GM18508 (cell line): ENCODE results near the gene STK36.

Experiments
- ATAC-seq: cut with Tn5 transposase; IDR thresholded peaks from one replicate; pipeline ENCODE4 v1.9.1; 2021; ENCODE audit warnings: moderate number of reproducible peaks; ENCODE audit not compliant: insufficient read depth, unreplicated experiment

The STK36 gene

DNA sequence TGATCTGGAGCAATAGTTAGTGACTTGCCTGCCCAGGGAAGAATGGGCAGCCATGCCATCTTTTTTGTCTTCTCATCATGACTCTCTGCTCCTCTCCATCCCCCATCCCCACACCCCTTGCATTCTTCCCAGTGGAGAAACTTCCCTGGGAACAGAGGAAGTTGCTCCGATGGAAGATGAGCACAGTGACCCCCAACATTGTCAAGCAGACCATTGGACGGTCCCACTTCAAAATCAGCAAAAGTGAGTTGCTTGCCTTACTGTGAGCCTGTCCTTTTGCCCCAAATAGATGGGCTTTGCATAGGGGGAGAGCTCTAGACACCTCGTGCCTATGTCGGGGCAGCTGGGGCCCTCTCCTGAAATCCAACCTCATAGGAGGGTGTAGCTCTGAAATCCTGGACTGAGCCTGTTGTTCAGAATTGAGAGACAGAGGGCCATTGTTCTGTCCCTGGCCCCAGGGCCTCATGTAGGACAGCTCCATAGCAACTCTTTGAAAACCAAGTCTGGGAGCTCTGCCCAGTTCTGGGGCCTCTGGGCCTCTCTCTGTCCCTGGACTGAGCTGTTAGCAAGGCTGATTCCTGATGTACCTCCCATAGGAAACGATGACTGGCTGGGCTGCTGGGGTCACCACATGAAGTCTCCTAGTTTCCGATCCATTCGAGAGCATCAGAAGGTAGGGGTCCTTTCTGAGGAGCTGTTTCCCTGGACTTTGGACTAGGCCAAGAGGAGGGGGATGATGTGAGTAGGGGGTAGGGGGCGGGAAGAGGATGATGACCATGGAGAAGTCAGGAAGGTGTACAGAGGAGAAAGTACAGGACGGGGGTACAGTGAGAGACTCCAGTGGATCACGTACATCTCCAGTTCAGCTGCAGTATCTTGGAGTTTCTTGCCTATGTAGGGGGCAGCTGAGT lies 73.9 kb downstream of the STK36 start:
- no peak for ATAC-seq

GRCh38 chr2:218746470-218746795 lies 74.5 kb downstream of the STK36 start:
- ATAC-seq = no peak

- no peak for ATAC-seq
Observed at GRCh38 chr2:218746960-218747359, 75.1 kb downstream of the STK36 start.

GRCh38 chr2:218748741-218749441 lies 77.0 kb downstream of the STK36 start:
- no peak for ATAC-seq
